HG03457 (cell line): ENCODE results near the gene WDR18.

Source experiments
- ATAC-seq: cut with Tn5 transposase; IDR thresholded peaks from one replicate; pipeline ENCODE4 v1.9.1; 2021; ENCODE audit warnings: moderate number of reproducible peaks; ENCODE audit not compliant: unreplicated experiment

The WDR18 gene

GRCh38 chr19:991174-991931 lies 7.2 kb downstream of the WDR18 start:
- ATAC-seq = no peak

GRCh38 chr19:991932-992669 lies 8.0 kb downstream of the WDR18 start:
- ATAC-seq = no peak

GRCh38 chr19:992670-993055 lies 8.5 kb downstream of the WDR18 start:
- no peak for ATAC-seq

- no peak for ATAC-seq
These were observed 9.3 kb downstream of the WDR18 start for GRCh38 chr19:993361-993830.

GRCh38 chr19:993831-994393 lies 9.8 kb downstream of the WDR18 start:
- ATAC-seq = no peak

- ATAC-seq = no peak
These were observed 10.4 kb downstream of the WDR18 start for GRCh38 chr19:994516-994915.

GRCh38 chr19:995051-995827 lies 11.1 kb downstream of the WDR18 start:
- ATAC-seq = no peak

- no peak for ATAC-seq
These were observed 12.1 kb downstream of the WDR18 start for GRCh38 chr19:996051-996838.

- no peak for ATAC-seq
These were observed 13.9 kb downstream of the WDR18 start for GRCh38 chr19:998064-998463.

GRCh38 chr19:999379-999719 lies 15.2 kb downstream of the WDR18 start:
- ATAC-seq = no peak

GRCh38 chr19:1000095-1000494 lies 15.9 kb downstream of the WDR18 start, which contains the start of gene GRIN3B:
Gene GRIN3B (plus strand): TSS chr19:1000419. CDS start chr19:1000438, 19 bp downstream.
- no peak for ATAC-seq

GRCh38 chr19:1000591-1001537 lies 16.7 kb downstream of the WDR18 start:
- ATAC-seq = no peak

GRCh38 chr19:1001538-1002166 lies 17.5 kb downstream of the WDR18 start:
- ATAC-seq = no peak

- ATAC-seq = no peak
These were observed 18.5 kb downstream of the WDR18 start for GRCh38 chr19:1002600-1002999.

GRCh38 chr19:1003283-1003682 lies 19.1 kb downstream of the WDR18 start:
- ATAC-seq = no peak

- no peak for ATAC-seq
These were observed 20.2 kb downstream of the WDR18 start for GRCh38 chr19:1004204-1004802.

GRCh38 chr19:1004803-1005664 lies 20.9 kb downstream of the WDR18 start:
- no peak for ATAC-seq
